ENCODE results near the gene SSBP2.
"Not testable (repeated sequence)": the region's sequence is repeated elsewhere in the genome, so short reads cannot be mapped to it uniquely, and the experiment has no call there.

SSBP2 gene

DNA sequence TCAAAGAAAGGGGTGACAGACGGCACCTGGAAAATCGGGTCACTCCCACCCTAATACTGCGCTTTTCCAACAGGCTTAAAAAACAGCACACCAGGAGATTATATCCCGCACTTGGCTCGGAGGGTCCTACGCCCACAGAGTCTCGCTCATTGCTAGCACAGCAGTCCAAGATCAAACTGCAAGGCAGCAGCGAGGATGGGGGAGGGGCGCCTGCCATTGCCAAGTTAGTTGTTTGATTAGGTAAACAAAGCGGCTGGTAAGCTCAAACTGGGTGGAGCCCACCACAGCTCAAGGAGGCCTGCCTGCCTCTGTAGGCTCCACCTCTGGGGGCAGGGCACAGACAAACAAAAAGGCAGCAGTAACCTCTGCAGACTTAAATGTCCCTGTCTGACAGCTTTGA is 158.8 kb downstream of the SSBP2 start:
- DNase-seq (ENCODE audit: low read depth in 2 of 2): not testable (repeated sequence)

DNA sequence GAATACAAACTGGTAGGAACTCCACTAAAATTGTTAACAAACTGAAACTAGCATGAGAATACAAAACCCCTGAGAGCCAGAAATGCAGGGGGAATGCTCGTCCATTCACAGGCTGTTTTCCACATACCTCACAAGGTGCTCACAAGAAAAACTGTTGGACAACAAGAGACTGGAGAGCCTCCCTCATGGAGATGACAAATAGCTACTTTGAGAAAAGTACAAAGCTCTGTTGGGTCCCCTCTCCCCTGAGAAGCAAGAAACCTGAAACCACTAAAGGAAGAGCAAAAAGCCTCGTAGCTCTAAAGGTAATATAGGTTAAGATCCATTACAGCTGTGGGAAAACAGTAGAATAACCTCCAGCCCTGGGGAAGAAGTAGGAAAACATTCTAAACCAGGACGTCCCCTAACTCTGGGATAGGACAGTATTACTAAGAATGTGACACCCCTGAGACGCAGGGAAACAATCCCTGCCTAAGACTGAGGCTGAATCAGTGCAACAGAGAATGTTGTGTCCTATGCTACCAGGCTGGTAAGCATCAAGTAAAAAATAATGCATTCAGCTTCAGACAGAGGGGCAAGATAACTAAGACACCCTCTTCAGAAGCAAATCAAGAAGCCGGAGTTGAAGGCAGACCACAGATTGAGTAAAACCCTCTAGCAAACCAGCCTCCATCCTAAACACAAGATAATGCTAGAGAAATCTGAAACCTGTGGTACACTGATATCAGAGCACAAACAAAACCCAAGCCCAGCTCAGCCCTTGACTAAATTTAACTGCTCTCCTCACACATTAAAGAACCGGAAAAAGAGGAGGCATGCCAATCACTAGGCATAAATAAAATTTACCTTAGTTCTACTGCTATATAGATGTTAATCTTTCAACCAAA is 160.2 kb downstream of the SSBP2 start:
- DNase-seq (ENCODE audit: low read depth in 2 of 2): no peak

DNA sequence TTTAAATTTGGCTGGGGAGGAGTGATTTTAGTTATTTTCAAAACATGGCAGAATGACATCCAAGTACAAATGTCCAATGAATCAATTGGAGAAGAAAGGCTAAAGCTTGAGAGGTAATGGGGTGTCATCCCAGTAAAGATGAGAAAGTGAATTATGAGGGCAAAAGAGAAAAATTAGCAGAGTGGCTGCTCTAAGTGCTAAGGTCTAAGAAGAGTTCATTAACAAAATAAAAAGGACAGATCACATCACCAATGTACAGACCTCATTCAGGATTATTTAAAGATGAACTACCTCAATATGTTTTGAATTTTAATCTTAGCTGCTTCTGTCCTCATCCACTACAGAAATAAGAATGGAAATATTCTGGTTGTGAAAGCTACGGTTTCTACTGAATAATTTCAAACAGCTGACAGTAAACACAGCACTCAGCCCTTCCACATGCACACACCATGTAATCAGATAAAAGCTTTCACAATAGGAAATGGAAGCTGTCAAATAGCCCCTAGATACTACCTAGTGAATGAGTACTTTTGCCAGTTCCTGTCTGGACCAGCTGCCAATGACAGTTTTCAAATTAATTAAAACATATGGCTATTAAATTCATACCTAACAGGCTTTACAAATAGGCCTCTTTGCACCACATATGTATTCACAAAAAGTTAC is 171.5 kb downstream of the SSBP2 start:
- no peak for DNase-seq (ENCODE audit: low read depth in 2 of 2)

DNA sequence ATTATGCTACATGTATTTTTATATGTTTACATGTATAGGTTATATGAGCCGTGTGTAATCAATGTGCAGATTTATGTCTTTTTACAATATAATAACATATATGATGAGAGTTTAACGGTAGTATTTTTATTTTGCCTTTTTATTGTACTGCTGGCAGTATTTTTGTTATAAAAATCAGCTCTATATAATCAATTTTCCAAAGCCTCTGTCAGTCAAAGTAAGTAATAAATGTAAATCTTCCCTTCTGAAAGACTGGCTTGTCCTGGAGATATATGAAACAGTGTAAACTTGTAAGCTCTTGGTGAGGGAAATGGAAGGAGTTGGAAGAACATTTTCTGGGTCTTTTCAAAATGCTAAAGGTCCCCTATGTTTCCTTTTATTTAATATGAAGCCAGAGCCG is 173.8 kb downstream of the SSBP2 start:
- DNase-seq (ENCODE audit: low read depth in 2 of 2): no peak

DNA sequence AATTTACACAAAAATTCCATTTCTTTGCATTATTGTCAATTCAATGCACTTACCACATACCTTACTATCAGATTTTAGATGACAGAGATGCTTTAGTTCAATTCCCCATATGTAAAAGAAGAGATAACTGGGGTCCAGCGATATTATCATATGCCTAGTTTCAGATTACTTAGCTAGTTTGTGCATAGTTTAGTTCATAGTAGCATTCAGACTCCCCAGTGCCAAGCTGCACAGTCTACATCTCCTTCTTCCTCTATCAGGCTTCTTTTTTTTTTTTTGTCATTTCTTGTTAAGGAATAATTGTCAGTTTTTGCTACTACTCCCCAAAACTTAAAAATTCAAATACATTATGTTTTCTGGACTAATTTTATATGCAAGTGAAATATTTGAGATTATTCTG is 175.0 kb downstream of the SSBP2 start:
- no peak for DNase-seq (ENCODE audit: low read depth in 2 of 2)

DNA sequence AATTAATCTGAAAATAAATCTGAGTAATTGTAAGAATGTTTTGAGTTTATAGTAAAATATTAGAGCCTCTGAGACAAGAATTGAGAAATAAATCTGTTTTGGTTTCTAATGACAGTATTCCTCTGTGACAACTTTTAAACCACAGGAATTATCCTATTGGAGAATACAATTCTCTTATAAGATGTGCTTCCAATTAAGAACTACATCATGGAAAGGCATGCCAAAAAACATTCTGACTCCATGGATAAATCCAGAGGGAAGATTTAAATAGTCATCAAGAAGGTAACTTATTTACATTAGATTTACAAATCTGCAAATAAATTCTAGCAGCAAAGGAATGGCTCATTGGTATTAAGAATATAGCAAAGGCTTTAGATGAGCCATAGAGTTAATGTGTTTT is 178.7 kb downstream of the SSBP2 start:
- DNase-seq (ENCODE audit: low read depth in 2 of 2): no peak

DNA sequence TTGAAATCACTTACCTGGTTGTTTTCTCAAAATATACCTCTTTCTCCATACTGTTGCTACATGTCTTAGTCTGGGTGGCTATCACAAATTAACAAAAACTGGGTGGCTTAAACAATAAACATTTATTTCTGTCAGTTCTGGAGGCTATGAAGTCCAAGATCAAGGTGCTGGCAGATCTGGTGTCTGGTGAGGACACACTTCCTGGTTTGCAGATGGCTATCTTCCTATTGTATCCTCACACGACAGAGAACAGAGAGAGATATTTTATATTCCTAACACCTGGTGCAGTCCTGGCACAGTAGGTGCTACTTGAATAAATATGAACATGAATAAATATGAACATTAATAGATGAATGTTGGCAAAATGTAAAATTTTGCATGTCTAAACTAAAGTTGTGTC is 192.7 kb downstream of the SSBP2 start:
- DNase-seq (ENCODE audit: low read depth in 2 of 2): no peak

DNA sequence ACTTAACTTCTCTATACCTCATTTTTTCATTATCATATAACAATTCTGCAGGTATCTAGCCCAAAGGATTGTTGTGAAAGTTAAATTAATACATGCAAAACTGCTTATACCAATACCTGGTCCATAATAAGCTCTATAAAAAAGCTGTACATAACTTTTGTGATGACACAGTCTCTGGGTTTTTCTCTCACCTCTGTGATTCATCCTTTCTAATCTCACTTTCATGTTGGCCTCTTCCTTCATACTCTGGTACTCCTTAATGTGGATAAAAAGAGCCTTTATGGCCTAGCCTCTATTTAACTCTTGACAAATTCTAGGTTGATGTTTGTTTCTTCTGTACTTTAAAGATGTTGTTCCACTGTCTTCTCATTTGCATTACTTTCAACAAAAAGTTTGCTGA is 194.1 kb downstream of the SSBP2 start:
- no peak for DNase-seq (ENCODE audit: low read depth in 2 of 2)

DNA sequence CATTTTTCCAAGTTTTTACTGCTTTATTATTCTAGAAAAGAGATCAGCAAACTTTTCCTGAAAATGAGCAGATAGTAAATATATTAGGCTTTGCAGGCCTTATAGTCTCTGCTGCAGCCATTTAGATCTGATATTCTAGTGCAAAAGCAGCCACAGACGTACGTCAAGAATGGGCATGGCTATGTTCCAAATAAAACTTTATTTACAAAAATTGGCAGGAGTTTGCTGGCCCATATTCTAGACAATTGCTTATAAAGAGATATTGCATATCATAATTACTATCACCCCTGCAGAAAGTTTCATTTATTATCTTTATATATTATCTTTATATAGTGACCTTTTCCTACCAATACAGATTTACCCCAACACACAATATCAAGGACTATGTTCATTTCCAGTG is 195.0 kb downstream of the SSBP2 start:
- no peak for DNase-seq (ENCODE audit: low read depth in 2 of 2)

DNA sequence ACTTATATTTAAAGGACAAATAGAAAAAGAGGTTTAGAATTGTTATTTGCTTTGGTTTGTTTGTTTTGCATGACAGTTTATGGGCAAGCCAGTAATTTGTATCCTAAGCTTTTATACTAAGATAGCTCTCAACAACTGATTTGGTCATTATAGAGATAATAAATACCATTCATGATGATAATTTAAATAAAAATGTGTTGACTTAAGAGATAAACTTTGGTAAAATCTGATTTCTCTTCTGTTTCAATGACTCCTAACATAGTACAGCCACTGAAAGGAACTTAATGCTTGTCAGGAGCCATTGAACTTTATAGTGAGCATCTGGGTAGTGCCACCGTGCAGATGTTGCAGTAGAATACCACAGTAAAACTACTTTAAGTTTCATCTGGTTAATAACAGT is 196.2 kb downstream of the SSBP2 start:
- DNase-seq (ENCODE audit: low read depth in 2 of 2): no peak

DNA sequence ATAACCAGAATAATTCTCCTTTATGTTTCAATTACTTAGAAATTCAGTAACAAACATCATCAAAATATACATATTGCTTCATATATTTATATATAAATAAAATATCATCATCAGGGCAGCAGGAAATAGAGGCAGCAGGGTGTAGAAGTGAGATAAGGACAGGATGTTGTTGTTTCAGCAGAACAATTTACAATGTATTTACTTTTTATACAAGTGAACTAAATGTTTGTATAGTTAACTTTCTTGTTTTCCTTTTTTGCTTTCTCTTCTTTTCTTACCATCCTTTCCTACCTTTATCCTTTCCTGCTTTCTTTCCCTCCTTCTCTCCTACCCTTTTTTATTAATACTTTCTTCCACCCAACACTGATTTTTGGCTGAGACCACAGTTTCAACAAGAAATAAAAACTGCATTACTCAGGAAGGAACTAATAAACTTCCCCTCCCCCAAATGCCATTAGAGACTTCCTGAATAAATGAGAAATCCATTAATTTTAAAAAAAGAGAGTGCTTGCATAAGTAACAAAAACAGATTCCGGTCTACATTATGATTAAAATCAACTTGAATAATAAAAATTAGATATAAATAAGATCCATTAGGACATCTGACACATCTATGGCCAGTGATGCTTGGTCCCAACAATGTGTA is 197.2 kb downstream of the SSBP2 start:
- DNase-seq (ENCODE audit: low read depth in 2 of 2): no peak

DNA sequence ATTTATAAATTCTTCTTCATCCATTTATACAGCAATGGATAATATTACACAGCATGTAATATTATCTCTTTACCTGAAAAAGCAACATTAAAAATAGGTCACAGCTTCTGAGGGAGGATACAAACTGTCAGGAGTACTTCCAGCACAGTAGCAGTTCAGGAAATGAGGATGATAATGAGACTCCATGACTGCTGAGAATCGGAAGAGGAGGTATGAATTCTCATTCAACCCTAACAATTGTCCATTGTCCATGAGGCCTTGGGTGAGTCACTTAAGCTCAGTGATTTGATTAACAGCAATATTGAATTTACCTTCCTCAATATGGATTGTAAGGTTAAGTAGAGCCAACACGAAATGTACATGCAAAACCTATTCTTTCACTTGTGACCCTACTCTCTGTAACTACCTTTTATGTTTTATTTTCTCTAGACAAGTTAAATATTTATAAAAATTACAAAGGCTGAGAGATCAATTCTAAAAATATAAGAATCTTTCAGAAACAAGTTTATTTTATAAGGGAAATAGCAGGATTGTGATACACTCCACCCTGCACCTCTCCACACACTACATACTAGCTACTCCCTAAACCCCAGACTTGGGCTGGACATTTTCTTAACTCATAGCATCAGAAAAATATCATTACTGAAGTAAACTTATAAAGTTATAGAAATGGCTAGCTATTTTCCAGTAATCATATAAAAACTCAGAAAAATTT is 197.9 kb downstream of the SSBP2 start:
- DNase-seq (ENCODE audit: low read depth in 2 of 2): no peak

DNA sequence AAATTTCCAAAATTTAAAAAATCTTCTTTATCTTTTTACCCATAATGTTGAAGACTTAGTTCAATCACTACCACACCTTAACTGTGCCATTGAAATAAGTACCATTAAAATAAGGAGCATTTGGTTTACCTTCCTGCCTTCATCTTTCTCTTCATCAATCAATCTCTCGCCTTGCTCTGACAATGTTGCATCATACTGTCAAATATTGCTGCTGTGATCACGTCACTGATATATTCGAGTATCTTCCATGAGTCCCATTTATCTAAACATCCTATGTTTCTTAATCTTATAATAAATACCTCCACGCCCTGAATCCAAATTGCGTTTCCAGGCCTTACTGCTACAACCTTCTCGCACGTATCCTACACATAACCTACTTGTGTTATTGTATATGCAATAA is 201.8 kb downstream of the SSBP2 start:
- DNase-seq (ENCODE audit: low read depth in 2 of 2): no peak

DNA sequence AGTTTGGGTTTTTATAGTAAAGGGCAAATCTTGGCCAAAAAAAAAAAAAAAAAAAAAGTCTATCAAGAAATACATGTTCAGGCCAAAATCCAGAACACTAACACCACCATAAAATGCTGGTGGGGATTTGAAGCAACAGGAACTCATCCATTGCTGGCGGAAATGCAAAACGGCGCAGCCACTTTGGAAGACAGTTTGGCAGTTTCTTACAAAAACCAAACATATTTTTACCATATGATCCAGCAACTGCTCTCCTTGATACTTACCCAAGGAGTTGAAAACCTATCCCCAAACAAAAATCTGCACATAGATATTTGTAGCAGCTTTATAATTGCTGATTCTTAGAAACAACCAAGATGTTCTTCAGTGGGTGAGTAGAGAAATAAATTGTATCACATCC is 203.9 kb downstream of the SSBP2 start:
- DNase-seq (ENCODE audit: low read depth in 2 of 2): no peak

DNA sequence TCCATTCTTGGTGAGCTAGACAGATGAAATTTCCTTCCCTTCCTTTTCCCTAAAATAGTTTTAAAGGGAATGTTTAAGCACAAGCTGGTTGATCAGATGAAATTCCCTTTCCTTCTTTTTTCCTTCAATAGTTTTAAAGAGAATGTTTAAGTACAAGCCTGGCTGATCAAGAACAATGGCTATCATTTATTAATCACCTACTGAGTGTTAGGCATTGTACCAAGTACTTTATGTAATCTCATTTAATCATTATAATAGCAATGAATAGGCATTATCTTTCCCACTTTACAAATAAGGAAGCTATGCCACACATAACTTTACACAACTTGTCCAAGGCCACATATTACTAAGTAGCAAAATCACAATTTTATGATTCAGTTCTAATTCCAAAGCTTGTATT is 205.0 kb downstream of the SSBP2 start:
- no peak for DNase-seq (ENCODE audit: low read depth in 2 of 2)

DNA sequence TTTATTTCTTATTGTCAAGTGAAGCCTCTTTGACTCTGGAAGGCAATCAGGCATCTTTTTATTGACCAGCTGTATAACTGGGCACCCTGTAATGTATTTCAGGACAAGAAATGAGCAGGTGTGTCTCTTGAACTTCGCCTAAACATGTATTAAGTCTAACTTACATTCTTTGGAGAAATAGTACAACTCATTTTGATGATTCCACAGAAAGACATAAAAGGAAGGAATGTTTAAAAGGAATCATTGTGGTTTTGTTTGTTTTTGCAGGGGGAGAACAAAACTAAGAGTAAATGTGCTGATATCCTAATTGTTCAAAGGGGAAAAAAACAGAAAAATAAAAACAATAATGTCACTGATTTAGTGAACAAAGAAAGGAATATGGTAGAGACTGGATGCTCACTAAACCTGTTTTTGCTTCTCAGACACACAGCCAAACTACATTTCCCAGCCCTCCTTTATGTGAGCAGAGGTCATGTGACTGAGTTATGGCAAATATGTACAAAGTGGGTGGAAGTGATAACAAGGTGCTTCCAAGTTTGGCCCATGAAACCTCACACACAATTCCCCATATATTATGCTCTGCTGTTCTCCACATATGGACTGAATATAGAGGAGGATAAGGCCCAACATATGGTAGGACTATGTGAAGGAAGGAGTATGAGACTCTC is 206.4 kb downstream of the SSBP2 start:
- no peak for DNase-seq (ENCODE audit: low read depth in 2 of 2)

DNA sequence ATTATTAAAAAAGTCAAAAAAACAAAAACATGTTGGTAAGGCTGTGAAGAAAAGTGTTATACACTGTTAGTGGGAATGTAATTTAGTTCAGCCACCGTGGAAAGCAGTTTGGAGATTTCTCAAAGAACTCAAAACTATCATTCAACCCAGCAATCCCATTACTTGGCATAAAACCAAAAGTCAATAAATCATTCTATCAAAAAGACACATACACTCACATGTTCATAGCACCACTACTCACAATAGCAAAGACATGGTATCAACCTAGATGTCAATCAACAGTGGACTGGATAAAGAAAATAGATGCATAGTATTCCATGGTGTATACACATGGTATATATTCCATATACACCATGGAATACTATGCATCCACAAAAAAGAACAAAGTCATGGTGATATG is 208.7 kb downstream of the SSBP2 start:
- DNase-seq (ENCODE audit: low read depth in 2 of 2): no peak

DNA sequence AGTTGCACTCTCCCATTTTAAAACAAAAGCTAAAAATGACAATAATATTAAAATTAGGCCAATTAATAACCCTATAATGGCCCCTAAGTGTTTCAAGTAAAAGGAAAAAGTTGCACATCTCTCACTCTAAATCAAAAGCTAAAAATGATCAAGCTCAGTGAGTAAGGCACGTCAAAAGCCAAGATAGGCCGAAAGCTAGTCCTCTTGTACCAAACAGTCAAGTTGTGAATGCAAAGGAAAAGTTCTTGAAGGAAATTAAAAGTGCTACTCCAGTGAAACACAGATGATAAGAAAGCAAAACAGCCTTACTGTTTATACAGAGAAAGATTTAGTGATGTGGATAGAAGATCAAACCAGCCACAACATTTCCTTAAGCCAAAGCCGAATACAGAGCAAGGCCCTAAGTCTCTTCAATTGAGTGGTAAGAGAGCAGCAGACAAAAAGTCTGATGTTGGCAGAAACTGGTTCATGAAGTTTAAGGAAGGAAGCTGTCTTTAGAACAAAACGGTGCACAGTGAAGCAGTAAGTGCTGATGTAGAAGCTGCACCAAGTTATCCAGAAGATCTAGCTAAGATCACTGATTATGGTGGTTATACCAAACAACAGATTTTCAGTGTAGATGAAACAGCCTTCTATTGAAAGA is 212.9 kb downstream of the SSBP2 start:
- DNase-seq (ENCODE audit: low read depth in 2 of 2): no peak

DNA sequence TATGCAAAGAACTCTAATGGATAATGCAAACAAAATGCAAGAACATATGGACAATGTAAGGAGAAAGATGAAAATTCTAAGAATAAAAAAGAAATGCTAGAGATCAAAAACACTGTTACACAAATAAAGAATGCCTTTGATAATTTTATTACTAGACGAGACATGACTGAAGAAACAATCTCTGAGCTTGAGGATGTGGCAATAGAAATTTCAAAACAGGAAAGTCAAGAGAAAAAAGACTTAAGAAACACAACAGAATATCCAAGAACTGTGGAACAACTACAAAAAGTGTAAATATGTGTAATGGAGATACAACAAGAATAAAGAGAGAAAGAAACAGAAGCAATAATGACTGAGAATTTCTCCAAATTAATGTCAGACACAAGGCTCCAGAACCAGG is 216.5 kb downstream of the SSBP2 start:
- DNase-seq (ENCODE audit: low read depth in 2 of 2): no peak

DNA sequence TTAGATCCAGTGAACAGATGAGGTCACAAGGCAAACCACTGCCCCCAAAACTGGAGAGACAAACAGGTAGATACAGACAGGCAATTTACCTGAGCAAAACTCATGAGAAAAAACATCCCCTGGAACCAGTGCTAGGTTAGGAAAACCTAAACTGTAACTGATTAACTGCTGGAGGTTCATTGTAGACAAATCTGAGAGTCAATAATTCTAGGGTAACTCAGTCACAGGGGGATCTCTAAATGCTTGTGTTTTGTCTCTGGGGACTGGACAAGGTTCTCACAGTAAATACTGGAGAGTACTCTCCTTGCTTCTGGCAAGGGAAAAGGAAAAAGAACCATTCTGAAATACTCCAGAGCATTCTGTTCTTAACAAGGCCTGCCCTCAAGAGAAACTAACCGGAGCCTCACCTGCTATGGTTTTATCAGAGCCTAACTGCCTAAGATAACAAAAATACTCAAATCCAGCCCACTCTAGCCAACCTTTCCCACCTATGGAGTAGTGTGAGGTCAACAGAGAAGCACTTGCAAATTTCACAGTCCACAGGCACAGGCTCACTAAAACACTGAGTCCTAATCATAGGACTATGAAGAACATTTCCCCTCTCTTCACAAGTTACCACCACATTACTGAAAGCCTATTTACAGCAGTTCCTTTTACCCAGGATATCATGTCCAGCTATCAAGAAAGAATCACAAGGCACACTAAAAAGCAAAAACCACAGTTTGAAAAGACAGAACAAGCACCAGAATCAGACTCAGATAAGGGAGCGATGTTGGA is 217.1 kb downstream of the SSBP2 start:
- DNase-seq (ENCODE audit: low read depth in 2 of 2): no peak

All from stimulated activated CD8-positive, alpha-beta memory T cell treated with anti-CD3 and anti-CD28 coated beads, Interleukin-2, amount 100 ng/mL, for 48 hours (primary cell).